HG02588 (cell line): Measurements from ENCODE around the gene BANP.
"Not testable (repeated sequence)": the region's sequence is repeated elsewhere in the genome, so short reads cannot be mapped to it uniquely, and the experiment has no call there.

ENCODE experiments used
- ATAC-seq: cut with Tn5 transposase; IDR thresholded peaks from one replicate; pipeline ENCODE4 v1.9.1; 2021; ENCODE audit warnings: mild to moderate bottlenecking, moderate library complexity; ENCODE audit not compliant: unreplicated experiment

Gene BANP

GRCh38 chr16:87965417-87965816 lies 14.2 kb downstream of the BANP start:
- ATAC-seq = no peak

DNA sequence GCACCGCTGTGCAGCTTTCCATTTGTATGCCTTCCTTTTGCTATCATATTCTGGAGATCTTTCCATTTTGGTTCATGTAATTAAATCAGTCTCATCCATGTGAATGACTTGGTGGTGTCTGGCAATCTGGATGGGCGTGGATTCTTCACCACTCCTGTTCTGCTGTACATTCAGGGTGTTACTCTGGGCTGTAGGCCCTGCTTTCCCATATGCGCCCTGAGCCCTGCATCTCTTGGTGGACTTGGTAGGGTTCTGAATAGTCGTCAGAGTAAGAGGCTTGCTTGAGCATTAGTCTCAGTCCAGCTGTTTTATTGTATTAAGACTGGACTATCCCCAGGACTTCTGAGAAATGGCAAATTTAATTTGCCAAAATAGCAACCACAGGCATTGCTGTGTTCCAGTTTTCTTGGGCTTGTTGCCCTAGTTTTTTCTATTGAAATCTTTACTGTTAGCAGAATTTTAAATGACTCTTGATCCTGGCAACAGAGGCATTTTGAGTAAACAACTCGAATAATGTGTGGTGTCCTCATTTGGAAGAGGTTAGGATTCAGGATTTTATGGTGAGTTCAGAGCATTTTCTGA lies 14.9 kb downstream of the BANP start:
- no peak for ATAC-seq

DNA sequence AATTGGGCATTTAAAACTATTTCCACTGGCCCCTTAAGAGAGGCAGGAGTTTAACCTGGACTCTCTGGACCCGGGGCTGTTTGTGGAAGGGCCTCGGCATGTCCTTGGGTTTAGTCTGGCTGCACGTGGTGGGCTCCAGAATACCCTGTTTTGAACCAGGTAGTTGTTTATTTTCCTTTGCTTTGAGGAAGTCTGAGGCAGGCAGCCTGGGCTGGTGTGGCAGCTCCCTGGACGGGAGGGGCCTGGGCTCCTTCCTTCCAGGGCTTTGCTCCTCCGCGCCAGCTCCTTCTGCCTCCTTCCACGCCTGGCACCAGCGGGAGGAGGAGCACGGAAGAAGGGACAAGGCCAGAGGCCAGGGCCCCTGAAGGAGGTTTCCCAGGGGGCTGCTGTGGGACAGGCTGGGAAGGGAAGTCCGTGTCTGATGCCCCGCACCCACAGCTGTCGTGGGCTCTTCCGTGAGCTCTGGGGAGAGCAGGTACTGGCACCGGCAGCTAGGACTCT lies 15.5 kb downstream of the BANP start:
- ATAC-seq = no peak

- no peak for ATAC-seq
Measured at GRCh38 chr16:87968541-87968940, 17.3 kb downstream of the BANP start.

GRCh38 chr16:87970186-87970585 lies 19.0 kb downstream of the BANP start:
- ATAC-seq = no peak

- no peak for ATAC-seq
Measured at GRCh38 chr16:87971933-87972332, 20.7 kb downstream of the BANP start.

GRCh38 chr16:87973717-87974116 lies 22.5 kb downstream of the BANP start:
- no peak for ATAC-seq

- no peak for ATAC-seq
Measured at GRCh38 chr16:87974178-87974577, 22.9 kb downstream of the BANP start.

DNA sequence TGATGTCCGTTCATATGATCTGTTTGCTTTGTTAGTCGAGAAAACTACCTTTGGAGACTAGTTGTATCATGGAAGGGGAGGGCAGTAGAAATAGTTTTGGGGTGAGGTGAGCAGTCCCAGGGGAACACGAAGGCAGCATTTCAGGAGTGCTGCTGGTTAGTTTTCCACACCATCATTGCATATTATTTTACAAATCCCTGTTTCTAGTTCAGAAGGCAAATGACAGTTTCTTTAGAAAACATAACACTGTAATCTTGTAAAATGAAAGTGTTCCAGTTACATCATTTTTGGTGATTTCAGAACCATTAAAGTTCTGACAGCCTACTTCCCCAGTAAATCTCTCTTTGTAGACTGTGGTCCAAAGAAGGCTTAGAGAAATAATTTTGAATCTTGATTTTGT lies 25.4 kb downstream of the BANP start:
- ATAC-seq = no peak

DNA sequence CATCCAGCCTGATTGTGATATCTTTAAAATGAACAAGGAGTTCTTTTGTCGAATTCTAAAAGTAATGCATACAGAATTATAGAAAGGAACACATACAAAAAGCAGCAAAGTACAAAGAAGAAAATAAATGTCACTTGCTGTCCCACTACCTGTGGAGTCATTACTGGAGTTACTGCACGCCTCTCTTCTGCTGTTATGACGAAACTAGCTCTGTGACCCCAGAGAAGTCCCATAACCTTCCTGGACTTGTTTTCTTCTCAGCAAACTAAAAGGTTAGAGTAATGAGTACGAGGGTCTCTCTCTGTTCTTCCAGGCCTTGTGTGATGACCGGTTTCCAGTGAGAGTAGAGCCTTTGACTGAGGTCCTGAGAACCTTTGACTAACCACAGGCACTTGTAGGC lies 26.9 kb downstream of the BANP start:
- ATAC-seq = no peak

GRCh38 chr16:87979352-87979751 lies 28.1 kb downstream of the BANP start:
- no peak for ATAC-seq

DNA sequence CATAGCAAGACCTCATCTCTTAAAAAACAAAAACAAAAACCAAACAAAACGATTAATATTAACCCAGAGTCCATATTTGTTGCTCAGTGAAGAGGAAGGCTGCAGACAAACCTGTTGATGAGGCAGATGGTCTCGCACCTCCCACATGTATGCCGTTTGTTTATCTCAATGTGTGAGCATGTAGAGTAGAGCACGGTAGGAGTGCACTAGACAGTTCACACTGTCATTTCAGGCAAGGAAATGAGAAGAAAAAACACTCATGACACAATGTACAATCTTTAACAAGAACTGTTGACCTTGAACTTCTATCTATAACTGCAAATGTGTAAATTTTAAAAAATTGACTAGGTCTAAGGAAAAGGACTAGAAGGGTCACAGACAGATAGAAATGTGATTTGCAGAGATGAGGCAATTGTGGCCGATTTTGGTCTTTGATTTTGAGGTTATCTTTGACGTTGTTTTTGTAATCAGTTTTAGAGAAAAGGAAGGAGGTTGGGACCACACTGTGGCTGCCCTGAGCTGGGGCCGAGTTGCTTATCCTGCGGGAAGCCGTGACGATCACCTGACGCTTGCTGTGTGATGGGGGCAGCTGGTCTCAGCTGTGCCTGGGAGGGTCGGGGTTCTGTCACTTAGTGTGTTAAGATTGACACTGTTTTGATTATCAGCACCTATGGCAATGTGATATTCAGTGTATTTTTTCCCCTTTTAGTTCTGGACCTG lies 28.8 kb downstream of the BANP start:
- ATAC-seq = not testable (repeated sequence)

- not testable (repeated sequence) for ATAC-seq
Measured at GRCh38 chr16:87981376-87981775, 30.1 kb downstream of the BANP start.

DNA sequence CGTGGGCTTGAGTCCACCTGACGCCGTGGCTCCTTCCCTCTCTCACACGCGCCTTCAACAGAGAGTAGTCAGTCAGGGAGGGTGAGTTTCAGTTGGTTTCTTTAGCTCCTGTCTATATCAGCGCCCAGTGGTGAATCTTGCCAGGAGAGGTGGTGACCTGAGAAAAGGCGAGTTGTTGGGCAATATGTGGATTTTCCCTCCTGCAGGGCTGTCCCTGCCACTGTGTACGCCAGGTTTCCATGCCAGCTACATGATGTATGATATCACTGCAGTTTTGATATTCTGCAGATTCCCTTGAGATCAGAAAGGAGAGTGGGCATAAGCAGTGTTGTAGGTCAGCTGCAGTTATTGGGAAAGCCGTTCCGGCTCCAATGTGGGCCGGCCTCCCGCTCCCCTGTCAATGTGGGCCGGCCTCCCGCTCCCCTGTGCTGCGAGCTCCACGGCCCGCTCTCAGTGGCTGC lies 31.4 kb downstream of the BANP start:
- no peak for ATAC-seq

DNA sequence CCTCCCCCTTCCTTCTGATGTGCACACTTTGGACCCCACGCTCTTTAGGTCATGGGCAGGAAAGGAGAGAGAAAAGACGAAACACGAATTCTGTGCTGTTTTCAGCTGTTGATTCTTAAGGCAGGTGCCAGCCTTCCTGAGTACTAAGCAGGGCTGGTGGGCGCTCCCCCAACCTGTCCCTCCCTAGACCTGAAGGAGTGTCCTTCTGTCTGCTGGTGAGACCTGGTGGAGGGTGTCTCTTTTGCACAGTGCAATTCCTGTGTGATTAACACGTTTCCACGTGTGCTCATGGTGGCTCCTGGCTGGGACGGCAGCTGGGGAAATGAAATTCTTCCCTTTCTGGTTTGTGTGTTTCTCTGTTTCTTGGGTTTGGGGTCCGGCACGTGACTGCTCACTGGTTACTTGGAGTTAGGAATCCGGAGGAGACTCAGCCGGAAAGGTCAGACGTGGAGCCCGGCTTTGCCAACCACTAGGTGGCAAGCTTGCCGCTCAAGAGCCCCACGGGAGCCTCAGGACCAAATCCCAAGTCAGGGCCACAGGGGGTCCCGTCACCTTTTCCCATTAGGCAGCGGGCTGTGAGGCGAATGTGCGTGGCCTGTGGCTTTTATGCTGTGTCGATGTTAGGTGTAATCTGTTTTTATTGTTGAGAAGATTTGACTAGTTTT lies 32.0 kb downstream of the BANP start:
- ATAC-seq = not testable (repeated sequence)

DNA sequence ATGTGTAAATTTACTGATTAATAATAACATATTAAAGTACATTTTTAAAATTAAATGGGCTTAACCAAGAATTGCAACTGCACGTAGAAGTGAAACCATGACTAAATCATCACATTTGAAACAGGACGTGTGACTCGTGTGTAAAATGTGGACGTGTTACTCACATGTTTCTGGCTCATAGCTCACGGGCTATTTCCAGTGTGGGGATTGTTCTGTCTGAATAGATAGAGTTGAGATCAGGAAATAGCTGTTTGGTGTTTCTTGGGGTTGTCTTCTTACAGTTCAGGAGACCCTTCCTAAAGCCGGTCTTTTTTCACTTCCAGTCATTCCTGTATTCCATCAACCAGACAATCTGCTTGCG lies 32.5 kb downstream of the BANP start:
- not testable (repeated sequence) for ATAC-seq

GRCh38 chr16:87984180-87984579 lies 32.9 kb downstream of the BANP start:
- ATAC-seq = not testable (repeated sequence)

GRCh38 chr16:87984632-87985267 lies 33.5 kb downstream of the BANP start:
- no peak for ATAC-seq

DNA sequence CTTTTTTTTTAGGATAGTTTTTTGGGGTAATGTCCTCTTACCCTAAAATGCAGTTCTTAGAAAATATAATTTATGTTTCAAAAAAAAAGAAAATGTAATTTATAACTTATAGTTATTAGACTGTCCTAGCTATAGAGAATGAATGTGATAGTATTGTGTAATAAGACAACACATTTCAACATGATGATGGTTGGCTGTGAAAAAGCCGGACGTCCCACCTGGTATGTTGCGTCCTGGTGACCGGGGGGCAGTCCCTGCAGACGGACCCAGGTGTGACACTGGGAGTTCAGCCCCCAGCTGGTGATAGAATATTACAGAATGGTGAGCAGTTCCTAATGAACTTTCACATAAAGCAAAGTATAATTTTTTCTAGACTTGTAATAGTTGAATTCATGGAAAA lies 34.3 kb downstream of the BANP start:
- not testable (repeated sequence) for ATAC-seq

DNA sequence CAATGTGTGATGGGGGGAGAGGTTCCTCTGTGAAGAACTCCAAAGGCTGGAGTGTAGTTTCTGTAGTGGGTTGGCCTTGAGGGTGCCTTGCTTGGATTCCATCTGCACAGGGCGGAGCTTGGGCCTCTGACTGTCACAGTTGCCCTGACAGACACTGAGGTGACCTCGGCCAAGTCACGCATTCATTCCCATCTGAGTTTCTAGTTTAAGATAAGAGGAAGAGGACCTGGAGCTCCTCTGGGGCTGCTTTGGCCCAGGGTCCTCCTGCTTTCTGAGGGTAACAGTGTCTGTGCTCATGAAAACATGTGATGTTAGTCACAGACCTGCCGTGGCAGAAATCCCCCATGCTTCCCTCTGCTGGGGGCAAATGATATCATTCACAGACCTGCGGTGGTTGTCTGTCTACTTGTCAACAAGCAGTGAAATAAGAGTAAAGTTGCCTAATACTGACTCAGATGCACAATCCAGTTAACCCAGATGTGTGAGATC lies 35.2 kb downstream of the BANP start:
- ATAC-seq = not testable (repeated sequence)

DNA sequence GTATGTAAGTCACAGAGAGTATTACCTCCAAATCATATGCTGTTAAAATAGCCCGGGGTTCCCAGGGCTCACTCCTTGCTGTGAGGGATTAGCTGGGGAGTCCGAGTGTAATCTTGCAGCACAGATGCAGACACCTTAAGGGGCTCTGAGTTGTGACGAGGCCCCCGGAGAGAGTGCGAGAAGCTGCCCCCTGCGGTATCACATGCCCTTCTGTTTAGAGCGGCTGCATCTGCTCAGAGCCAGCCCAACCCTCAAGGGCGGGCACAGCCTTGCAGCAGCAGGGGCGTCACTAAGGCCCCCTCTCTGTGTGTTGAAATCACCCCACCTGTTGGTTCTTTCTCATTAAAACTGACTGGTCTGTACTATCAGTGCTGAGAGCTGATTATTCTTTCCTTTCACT lies 37.4 kb downstream of the BANP start:
- ATAC-seq = not testable (repeated sequence)
